AG09309 (cell line): ENCODE data around the gene UBAP1.
"Not testable (repeated sequence)": the region's sequence is repeated elsewhere in the genome, so short reads cannot be mapped to it uniquely, and the experiment has no call there.

ENCODE experiments used
- DNase-seq: peaks from one replicate; pipeline ENCODE4 v3.0.0-alpha.2; 2010; ENCODE audit warnings: low read depth
- H3K4me3 ChIP-seq: 2 replicates; pipeline ENCODE4 v1.5.1; 2011; ENCODE audit warnings: mild to moderate bottlenecking, low read depth, low read length, moderate library complexity; ENCODE audit not compliant: control insufficient read depth
- TF ChIP-seq, protein P1 (sequence below): IDR thresholded peaks from 2 replicates; pipeline ENCODE4 v1.5.1; 2011; ENCODE audit warnings: mild to moderate bottlenecking, low read depth, low read length, inconsistent platforms; ENCODE audit not compliant: insufficient read depth, control insufficient read depth; ENCODE audit errors: missing control alignments

The UBAP1 gene

GRCh38 chr9:34282096-34282495, 103.3 kb downstream of the UBAP1 start:
- TF ChIP-seq, protein P1, sequence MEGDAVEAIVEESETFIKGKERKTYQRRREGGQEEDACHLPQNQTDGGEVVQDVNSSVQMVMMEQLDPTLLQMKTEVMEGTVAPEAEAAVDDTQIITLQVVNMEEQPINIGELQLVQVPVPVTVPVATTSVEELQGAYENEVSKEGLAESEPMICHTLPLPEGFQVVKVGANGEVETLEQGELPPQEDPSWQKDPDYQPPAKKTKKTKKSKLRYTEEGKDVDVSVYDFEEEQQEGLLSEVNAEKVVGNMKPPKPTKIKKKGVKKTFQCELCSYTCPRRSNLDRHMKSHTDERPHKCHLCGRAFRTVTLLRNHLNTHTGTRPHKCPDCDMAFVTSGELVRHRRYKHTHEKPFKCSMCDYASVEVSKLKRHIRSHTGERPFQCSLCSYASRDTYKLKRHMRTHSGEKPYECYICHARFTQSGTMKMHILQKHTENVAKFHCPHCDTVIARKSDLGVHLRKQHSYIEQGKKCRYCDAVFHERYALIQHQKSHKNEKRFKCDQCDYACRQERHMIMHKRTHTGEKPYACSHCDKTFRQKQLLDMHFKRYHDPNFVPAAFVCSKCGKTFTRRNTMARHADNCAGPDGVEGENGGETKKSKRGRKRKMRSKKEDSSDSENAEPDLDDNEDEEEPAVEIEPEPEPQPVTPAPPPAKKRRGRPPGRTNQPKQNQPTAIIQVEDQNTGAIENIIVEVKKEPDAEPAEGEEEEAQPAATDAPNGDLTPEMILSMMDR = no peak
- H3K4me3 ChIP-seq = no peak overlapping the region
- DNase-seq = no peak

DNA sequence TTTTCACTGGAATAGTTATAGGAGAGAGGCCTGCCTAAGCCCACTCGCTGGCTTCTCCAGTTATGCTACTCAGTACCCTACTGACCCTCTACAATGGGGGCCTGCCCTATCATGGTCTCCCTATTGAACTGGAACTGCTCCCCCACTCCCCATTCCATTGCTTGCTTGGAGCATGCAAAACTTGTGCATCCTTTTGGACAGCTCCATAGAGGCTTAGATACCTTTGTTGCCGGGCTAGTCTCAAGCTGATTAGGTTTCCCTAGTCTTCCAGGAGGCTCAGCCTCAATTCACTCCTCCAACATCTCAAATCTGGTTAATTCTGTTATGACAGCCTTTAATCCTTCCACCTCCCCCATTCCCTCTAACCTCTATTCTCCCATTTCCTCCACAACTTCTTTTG, 110.3 kb downstream of the UBAP1 start:
- no peak for DNase-seq
- H3K4me3 ChIP-seq = no peak overlapping the region
- TF ChIP-seq, protein P1 = no peak

- H3K4me3 ChIP-seq = no peak overlapping the region
- TF ChIP-seq, protein P1 = no peak
- DNase-seq = no peak
These were observed 112.2 kb downstream of the UBAP1 start for GRCh38 chr9:34291023-34291422.

DNA sequence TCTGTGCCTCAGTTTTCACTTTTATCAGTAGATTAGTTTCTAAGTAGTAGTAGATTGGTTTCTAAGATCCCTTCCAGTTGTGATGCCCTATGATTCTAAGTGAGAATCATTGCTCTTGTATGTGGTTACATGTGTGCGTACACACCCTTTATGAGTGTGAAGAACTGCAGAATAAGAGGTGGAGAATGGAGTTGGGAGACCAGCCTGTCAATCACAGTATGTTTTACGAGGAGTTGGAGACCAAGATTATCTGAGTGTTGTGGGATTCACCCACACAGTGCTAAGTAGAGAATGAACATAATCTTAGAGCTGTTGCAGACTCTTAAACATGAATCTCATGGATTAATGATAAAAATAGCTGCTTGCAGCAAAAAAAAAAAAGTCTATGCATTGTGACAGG, 112.6 kb downstream of the UBAP1 start:
- TF ChIP-seq, protein P1 = no peak
- DNase-seq = no peak
- no peak overlapping the region for H3K4me3 ChIP-seq

DNA sequence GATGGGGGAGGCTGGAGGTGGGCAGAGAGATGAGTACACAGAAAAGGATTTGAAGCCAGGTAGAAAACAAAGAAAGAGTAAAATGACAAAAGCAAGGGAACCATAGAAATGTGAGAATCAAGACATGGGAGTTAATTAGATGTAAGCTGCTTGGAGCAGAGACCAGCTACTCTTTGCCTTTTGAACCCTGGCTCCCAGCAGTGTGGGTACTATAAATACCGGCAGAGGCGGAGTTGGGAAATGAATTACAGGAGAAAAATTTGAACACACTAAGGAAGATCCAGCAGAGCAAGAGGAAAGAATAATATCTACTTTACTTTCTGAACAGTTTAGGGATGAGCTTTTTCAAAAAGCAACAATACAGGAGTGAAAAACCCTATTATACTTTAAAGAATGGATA, 113.7 kb downstream of the UBAP1 start:
- TF ChIP-seq, protein P1 = no peak
- H3K4me3 ChIP-seq = no peak overlapping the region
- DNase-seq = no peak

GRCh38 chr9:34301064-34301463, 122.2 kb downstream of the UBAP1 start:
- not testable (repeated sequence) for DNase-seq, H3K4me3 ChIP-seq
